OCI-M1 (cell line): Measurements from ENCODE around the gene GJA10.

Experiments
- DNase-seq: peaks from one replicate; lab custom pipeline; 2025; lab: John Stamatoyannopoulos, UW

The GJA10 gene

DNA sequence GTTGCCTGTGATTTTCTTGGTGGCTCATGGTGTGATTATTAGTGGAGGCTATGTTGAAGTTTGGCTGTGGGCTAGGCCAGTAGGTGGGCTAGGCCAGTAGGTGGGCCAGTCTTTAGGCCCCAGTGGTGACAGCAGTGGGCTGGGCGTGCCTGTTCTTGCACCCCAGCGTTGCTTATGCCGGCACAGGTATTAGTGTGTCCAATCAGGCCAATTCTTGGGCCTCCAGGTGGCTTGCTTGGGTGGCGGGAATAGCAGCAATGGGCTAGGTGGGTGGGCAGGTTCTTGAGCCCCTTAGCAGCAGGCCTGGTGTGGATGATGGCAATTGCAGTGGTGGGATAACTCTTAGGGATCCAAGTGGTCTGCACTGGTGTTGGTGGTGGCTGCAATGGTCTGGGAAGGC, 22.9 kb downstream of the GJA10 start:
- DNase-seq: no peak

DNA sequence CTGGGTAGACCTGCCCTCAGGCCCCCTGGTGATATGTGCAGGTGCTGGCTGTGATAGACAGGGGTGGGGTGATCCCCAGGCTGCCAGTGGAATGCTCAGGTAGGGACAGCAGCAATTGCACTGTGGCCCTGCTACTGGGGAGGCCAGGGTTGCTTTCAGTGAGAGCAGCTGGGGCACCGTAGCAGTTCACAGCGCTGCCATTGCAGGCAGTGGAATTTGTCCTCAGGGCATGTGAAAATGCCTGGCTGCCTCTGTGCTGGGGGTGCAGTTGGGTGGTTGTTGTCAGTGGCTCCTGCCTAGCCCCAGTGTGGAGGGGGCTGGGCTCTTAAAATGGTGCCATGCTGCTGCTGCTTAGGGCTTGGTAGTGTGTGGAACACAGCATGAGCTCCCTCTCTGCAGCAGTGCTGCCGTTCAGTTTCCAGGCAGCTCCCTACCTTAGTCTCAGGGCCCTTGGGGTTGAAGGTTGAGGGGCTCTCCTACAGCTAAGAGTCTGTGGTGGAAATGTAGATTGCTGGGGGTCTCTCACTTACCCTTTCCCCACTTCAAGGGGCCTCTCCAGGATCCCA, 23.6 kb downstream of the GJA10 start:
- DNase-seq: no peak

DNA sequence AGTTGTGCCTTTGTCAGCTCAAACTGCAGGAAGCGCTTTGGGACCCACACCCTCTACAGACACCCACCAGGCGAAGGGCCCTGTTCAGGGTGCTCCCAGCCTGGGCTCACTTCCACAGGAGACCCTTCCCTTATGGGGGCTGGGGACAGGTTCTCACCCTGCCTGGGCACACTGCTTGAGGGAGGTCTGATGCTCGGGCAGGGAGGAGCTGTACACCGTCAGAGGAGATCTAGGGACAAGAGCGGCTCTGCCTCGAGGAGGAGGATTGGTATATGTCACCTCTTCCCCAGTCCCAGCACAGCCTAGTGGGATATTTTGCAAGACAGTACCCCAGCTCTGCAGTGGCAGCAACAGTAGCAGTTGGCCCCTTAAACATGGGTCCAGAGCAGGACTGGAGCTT, 26.9 kb downstream of the GJA10 start:
- DNase-seq: no peak

DNA sequence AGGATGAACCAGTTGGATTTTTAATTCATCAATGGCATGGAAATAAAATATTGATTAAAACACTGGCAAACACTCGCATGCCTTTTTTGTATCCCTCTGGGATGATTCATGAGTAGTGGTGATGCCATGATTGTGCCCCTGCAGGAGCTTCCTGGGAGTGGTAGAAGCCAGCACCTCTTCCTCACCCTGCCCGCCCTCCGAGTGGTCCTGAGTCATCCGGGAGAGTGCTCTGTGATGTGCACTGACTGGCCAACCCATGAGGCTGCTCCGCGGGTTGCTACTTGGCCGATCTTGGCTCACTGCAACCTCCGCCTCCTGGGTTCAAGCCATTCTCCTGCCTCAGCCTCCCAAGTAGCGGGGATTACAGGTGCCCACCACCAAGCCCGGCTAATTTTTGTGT, 27.4 kb downstream of the GJA10 start:
- DNase-seq: no peak

DNA sequence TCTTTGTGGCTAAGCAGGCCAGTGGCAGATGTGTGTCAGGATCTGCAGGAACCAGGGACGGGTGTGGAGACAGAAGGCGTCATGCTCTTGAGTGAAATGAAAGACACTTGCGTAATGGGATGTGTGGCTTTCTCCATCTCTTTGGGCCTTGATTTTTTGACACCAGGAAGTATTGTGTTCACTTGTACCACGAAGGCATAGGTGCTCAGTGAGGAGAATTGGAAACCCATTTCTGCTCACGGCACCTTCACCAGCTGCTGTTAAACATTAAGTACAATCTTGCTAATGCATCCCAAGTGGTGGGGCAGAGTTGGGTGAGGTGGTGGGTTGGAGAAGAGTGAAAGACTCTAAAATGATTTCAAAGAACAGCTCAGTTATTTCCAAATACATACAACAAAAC, 30.0 kb downstream of the GJA10 start:
- DNase-seq: no peak

DNA sequence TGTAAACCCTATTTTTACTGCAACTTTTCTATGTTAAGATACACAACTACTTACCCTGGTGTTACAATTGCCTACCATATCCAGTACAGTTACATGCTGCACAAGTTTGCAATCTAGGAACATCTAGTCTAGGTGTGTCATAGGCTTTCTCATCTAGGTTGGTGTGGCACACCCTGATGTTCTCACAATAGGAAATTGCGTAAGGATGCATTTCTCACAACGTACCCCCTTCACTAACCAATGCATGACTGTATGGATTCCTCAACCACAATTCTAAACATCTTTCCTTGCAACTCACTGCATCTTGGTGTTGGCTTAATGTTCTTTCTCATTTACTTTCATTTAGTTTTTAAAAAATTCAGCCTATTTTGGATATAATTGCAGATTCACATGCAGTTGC, 31.6 kb downstream of the GJA10 start:
- no peak for DNase-seq

DNA sequence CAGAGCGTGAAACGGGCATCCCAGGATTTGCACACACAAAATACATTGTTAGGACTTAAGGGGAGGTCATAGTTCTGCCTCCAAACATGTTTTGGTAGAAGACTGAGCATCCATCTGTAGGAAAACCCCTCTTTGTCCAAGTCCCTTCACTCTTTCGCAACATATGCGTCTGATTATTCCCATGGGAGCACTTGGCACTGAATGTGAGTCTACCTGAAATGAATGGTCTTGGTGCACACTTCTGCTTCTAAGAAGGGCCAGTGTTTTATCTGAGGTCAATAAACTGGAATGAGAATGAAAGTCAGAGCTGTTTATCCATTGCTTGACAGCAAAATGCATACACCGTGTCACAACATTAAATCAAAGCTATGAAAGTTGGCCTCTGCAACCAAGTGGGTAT, 33.0 kb downstream of the GJA10 start:
- DNase-seq: no peak

DNA sequence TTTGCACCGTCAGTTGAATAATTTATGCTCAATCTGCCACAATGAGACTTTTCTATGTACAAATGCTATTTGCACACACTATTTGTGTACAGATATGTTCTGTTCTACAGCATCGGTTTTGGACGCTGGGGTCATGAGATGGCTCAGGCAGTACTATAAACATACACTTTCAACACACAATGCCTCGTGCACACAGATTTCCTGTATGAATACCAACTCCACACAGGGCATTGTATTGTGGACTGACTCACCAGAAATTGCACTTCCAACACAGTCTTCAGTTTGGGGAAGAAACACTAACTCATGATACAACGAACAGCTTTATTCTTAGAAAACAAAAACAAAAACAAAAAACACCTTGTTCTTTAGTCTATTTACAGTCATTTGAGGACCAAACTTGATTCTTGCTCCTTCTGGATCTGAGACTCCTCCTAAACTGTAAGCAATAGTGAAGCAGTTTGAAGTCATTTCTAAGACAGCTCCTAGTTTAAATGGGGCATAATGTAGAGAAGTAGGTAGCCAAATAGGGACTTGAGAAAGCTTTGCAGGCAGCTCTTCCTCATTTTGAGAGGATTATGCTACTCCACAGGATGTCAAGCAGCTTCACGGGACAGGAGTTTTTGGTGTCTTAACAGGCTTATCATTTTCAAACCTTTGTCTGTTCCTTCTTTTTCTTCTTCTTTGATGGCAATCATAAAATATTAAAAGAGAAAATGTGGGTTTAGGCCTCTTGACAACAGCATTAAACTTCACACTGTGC, 33.7 kb downstream of the GJA10 start:
- peak; percentile 25 for DNase-seq

DNA sequence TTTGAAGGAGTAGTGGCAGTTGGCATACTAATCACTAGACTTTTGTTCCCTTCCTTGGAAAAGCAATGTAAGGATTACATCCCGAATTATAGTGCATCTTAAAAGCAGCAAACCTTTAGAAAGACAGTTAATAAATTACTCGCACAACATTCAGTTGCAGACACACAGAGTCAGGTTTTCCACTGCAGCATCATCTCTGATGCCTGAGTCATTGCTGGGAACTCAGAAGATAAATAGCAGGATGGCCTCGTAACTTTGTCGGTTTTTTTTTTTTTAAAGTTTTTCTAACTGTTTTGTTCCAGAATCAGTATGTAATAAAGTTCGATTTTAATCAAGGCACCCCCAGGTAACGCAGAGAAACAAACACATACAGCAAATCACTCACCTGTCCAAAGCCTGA, 34.3 kb downstream of the GJA10 start:
- DNase-seq: no peak

DNA sequence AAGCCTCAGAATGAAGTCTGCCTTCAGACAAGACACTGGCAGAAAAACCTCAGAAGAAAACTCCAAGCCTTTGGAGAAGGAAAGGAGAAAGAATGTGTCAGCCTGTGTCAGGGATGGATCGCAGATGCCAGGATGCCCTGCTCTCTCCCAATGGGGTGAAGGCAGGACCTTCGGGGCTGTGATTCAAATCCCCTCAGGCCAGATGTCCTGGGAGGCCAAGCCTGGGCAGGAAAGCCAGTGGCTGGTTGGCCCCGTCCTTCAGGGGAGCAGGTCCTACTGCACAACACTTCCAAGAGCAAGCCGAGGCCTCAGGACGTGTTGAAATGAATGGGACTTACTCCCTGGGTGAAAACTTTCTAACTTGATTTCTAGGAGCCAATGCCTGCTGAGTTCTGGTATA, 36.5 kb downstream of the GJA10 start:
- DNase-seq: no peak

DNA sequence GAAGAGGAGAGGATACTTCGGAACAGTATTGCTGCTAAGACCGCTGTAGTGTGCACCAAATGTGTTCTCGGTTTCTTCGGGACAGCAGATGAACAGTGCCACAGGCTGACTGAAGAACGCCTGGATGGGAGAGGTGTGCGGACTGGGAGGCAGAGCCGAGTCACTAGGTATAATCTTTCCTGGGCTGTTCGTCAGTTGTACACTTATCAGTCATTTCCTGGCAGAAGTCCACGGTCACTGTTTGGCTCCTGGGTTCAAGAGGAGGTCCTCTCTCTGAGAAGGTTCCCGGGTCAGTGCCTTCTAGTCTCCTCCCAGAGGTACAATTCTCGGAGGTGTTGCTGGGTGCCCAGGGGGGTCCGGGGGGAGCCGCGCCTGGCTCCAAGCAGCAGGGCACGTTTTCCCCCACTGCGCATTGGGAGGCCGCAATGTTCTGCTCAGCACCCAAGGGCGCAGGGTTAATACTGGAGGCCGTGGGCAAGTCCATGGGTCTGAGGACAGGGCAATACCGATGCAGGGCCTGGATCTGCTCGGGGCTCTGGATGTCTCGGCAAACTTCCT, 38.1 kb downstream of the GJA10 start:
- DNase-seq: no peak

DNA sequence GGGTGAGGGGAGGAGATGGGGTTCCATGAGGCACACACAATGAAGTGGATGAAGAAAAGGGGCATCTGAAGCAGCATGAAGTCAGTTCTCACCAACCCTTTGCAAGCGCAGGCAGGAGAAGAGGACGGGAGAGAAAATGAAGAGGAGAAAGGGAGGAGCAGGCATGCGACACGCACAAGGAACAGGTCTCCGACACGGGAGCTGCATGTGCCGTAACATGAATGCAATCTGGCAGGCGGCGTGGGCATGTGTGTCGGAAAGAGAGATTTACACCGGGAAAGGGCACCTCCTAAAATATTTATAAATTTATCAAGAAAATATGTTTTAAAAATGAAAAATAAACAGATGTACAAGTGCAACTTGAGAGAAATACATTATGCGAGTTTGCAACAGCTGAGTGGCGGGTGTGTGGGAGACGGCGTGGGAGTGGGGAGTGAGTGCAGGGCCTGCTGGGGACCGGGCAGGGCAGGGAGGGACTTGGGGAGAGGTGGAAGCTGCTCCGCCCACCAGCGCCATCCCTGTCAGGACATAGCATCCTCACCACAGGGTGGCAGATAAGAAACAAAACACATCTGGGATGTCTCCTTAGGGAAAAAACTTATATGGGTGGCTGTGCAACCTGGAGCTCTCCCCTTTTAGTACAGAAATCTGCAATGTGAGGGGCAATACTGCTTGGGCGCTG, 40.6 kb downstream of the GJA10 start:
- no peak for DNase-seq

DNA sequence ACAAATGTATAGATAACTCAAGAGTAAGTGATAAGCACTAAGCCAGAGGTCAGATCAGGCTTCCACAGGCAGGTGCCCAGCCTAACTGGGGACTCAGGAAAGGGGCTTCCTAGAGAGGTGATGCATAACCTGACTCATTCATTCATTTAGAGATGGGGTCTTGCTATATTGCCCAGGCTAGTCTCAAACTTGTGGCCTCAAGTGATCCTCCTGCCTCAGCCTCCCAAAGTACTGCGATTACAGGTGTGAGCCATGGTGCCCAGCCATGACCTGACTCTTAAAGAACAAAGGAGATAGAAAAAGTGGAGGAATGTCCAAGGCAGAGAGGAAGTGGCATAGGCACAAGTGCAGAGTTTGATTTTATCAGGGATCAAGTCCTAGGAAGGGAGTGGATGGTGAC, 41.9 kb downstream of the GJA10 start:
- no peak for DNase-seq

DNA sequence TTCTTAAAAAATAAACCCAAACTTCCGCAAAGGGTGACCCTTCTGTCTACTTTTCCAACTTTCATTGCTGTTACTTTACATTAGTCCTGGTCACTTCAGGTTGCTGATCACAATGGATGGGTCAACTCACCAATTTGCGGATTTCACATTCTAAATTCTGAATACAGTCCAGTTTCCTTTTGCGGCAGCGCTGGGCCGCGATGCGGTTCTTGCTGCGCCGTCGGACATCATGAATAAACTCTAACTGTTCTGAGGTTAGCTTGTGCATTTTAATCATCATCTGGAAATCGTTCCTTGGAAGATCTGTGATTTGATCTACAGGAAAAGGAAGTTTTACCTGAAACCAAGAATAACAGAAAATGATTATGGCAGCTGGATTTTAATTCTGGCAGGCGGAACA, 43.7 kb downstream of the GJA10 start:
- no peak for DNase-seq

DNA sequence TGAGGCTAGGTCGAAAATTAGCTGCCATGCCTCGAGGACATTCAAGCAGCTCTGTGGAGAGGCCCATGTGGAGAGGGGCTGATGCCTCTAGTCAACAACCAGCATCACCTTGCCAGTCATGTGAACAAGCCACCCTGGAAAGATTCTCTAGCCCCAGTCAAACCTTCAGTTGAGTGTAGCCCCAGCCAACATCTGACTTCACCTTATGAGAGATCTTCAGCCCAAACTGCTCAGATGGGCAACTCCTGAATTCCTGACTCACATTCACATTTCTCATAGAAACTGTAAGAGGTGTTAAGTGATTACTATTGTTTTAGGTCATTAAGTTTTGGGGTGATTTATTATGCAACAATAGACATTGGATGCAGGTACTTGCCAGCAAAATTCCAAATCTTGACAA, 44.9 kb downstream of the GJA10 start:
- DNase-seq: no peak

DNA sequence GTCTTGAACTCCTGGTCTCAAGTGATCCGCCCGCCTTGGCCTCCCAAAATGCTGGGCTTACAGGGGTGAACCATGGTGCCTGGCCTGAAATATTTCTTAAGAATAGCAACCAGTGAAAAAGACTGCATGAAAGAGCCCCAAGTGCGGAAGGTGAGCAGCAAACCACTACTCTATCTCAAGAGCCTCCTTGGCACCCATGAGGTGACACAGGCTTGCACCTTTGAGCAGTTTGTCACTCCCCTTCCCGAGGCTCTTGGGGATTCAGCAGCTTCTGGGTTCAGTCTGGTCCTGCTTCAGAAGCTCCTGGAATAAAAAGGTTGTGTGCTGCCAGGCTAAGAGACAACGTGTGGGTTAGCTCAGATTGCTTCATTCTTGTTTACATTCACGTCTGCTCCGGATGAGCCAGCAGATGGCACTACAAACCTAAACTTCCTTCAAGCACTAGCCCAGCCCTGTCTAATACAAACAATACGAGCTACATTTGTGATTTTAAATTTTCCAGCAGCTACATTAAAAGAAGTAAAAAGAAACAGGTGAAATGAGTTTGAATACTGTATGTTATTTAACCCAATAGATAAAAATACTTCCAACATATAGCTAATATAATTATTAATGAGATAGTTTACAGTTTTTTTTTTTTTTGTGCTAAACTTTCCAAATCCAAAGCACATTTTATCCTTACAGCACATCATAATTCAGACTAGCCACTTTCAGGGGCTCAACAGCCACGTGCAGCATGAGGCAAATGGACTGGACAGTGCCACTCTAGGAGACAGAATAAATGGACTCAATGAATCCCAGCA, 46.2 kb downstream of the GJA10 start:
- peak; percentile 91 for DNase-seq

DNA sequence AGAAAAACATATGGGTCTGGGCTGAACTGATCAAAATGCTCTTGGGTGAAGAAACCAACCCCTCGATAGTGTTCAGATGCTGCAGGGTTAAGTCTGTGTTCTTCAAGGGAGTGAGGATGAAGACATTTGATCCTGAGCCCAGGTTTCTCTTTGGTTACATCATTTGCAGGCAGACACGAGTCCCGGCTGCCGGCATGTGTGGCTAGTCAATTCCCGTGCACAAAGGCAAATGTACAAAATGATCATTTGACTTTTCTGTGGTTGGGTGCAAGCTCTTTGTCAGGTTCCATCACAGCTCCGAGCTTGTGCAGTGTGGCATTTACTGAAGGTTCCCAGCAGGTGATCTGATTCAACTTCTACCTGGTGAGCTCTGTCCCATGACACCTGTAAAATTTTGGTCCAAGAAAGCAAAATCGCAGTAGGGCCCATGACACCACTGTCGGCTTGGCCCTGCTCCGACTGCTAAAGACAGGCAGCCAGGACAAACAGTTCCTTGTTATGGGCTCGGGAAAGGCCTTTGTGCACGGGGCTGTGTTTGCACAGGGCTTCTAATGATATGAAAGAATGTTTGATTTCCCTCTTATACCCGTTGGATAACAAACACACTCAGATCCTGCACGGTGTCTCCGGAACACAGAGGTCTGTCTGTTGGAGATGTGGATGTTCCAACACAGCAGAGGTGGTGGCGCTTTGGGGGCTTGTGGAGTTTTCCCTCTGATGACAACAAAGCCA, 46.9 kb downstream of the GJA10 start:
- DNase-seq: no peak

DNA sequence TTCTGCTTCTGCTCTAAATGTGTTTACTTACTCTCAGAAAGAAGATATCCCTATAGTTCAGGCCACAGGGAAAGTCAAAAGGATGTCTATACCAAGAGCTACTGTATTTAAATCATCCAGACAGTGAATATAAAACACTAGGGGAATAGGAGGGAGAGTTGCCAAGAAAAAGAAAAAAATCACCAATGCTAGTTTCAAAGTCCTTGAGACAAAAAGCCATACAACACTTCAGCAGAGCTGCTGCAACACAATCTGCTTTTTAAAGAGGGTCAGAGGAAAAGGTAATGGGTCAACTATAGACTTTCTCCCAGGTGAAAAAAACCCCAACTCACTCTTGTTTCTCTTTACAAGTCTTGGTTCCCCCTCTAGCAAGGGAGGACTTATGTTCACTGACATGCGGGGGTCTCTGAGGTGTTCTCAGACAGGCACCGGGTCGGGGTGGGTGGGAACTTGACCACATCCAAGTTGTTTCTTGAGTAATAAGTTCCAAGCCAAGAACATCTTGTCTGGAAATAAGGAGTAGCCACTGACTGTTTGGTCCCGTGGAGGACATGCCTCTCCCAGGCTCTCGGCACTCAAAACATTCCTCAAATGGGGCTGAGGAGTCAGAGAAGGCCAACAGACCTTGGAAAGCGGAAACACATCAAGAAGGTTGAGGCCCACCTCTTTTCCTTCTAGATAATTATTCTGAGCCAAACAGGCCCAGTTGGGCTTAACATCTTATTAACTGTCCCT, 47.7 kb downstream of the GJA10 start:
- DNase-seq: no peak

DNA sequence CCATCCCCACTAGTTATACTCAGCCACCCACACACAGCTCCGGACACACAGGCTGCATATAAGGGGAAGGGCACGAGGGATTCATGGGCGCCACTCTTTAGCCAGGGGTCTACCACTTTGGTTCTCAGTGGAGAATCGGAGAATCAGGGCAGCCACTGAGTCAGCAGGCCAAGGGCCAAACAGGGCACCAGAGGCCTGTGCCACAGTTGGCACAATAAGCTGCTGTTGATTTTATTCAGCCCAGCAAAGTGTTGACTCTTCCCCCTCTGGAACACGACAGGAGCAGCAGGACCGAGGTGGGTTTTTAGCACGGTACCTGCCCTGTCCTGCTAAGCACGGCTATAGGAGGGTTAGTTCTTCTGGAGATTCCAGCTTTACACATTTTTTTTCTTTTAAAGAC, 48.3 kb downstream of the GJA10 start:
- no peak for DNase-seq

DNA sequence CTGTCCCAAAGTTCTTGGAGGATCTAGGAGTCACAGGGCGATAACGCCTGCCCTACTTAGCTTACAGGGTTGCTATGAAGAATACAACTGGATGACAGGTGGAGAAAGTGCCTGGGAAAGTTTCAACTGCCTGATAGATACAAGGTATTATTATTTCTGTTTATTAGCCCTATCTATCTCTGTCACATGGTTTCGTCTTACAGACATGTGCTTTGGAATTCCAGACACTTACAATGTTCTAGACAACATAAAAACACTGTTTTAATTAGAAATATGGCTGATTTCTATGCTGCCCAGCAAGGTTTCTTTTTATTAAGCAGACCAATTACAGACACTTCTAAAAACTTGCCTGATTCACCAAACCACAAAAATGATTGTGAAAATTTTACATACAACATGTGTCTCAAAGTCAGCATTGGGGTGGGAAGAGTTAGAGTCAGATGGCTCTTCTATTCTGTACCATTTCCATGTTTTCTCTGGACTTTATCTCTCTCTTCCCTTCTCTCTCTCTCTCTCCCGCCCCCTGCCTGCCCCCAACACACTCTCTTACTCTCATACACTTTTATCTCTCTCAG, 50.0 kb downstream of the GJA10 start:
- DNase-seq: no peak
